GM19455 (cell line): Measurements from ENCODE around the gene UBE2E3.
A peak's percentile ranks its signal among the peaks of the same experiment; 100 is the strongest.

Experiments
- ATAC-seq: cut with Tn5 transposase; IDR thresholded peaks from one replicate; pipeline ENCODE4 v1.9.1; 2021; ENCODE audit not compliant: unreplicated experiment

Gene UBE2E3

DNA sequence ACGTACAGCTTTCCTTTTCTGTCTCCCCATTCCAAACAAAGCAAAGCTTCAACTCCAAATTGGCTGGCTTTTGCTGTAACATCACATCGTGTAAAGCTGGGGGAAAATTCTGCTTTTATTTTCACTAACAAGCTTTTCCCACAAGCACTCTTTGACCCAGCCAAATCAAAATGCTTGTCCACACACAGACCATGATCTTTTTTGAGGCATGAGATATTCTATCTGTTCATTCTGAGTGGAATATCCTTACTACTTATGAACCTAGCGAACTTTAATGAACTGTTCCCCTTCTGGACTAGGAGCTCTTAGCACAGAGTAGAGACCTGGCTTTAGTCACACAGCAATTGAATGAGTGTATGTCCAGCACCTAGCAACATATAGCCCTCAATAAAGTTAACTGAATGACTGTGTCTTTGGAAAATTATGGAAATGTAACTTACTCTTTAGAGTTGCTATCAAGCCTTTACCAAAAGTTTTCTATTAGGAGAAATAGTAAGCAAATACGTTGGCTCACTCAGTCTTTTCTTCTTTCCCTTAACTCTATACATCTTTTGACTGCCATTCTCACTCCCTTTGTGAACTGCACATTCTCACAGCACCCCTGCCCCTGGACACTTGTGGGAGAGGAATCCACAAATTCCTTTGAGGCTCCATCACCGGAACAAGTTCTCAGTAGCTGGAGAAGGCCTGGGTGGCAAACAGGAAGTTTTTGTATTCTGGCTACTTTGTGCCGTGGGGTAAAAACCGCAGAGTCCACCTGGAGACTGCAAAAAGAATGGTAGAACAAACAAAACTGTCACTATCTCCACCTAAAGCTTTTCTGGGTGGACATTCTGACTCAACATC, 1.3 kb upstream of the UBE2E3 start:
- ATAC-seq = no peak

GRCh38 chr2:180979749-180980105, 678 bp upstream of the UBE2E3 start:
- no peak for ATAC-seq

DNA sequence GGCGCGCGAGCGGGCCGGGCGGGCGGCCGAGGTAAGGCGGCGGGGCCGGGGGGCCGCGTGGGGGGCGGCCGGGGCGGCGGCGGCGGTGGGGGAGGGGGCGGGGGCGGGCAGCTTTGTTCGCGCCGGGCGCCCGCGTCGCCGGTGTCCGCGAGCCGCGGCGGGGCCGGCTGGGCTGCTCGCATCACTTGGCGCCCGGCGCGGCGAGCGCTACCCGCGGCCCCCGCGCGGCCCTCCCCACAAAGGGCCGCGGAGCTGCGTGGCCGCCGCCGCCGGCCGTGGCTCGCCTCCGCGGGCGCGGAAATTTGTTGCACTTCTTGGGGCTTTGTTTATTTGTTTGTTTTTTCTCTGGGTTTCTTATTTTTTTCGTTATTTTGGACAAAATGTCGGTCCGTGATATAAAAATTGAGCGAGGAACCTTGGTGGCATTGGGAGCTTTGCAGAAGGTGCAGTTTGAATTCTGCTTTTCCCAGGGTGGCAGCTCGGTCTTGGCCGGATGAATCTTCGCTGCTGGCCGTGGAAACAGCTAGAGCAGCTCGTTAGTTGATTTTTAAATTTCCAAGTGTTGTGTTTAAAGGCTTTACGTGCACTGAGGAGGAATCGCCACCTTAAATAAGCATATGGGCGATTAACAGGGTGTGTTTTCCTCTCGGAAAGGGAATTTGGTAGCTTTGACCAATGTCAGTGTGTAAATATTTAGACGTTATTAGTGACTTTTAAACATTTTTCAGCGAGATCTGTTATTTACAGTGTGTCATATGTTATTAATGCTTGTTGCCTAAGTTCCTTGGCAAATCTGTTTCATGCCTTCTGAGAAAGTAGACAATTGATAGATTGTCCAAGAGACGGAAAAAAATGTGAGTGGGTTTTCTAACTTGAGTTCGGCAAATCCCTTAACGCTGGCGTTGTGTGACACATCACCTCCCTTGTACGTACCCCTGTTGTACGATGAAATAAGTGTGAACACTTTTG, 822 bp downstream of the UBE2E3 start:
- peak; percentile 10 for ATAC-seq

DNA sequence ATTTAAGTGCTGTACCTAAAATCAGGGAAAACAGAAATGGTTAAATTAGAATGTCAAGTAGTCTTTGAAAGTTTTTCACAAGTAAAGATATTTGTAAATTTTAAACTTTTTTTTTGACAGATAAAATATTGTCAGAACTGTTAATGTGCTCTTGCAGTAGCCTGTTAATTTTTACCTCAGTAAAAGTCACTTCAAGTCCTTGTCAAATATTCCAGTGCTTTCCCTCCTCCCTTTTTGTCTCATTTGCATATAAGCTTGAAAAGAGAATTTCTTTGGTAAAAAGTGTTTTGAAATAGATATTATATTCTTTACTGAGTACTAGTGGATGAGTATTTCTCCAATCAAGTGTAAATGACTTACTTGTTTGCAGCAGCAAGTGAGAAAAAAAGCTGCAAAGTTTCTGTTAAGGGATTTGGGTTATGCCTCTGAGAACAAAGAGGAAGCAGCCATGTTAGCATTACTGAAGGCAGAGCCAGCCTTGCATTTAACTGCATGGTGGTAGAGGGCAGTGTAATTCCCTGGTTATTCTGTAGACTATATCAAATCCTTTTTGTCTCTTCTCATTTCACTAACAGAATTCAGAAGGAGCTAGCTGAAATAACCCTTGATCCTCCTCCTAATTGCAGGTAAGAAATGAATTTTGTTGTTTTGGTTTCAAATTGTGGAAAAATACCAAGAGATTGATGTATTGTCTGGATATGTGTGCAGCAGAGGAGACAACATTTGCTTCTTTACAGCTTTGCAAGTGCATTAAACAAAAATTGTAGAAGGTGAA, 3.2 kb downstream of the UBE2E3 start:
- peak; percentile 35 for ATAC-seq

DNA sequence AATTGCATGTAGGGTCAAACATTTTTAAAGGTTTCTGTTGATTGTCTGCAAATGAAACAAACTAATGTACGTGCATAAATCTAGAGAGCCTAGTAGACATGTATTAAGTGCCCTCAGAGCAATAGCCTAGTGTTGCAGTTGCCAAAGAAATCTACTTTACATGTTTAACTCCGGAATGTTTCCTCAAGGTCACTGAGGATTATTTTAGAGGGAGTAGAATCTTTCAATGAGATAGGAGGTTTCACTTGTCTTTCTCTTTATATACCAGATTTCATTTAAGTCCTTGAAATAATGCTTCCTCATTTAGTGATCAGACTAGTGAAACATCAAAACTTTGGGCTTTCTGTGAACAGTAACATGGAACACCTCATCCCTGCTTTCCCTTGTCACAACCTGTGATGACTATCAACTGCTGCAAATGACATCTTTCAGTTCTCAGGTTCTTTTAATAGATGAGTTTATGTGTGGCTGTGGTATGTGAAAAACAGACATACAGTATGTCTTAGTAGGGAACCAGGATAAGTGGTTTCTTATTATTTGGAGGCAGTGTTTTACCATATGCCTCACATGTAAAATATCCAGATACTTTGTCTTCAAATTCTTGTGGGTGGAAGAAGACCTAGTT, 5.5 kb downstream of the UBE2E3 start:
- ATAC-seq = no peak

DNA sequence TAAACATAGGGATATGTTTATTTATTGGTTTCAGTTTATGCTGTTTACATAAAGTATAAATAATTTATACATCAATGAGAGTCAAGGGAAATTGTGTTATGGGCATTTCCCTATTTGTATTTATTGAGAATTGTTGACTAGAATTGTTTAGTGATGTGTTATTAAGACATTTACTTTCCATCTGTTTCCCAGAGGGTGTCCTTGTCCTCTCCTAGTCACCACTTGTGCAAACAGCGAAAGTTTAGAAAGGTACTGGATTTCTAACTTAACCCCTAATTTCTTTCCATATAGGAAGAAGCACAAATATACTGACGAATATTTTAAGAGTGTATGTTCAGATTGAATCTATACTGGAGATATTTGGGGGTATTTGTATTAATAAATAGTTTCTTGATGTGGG, 6.7 kb downstream of the UBE2E3 start:
- ATAC-seq = no peak

DNA sequence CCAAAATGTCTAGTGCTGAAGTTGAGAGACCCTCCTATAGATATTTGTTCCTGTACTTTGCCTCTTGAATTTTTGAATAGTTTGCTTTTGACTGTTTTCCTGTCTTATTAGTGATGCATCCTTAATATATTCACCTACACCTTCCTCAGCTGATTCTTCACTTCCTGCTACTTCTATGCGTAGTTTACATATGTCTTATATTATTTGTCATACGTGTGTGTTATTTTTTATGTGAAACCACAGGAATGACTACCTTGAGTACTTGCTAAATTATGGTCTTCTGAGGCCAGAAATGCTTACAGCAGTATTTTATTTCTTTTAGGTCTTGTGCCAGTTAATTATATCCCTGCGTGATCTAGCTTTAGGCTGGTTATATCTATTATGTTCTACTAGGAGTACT, 9.9 kb downstream of the UBE2E3 start:
- ATAC-seq = no peak

DNA sequence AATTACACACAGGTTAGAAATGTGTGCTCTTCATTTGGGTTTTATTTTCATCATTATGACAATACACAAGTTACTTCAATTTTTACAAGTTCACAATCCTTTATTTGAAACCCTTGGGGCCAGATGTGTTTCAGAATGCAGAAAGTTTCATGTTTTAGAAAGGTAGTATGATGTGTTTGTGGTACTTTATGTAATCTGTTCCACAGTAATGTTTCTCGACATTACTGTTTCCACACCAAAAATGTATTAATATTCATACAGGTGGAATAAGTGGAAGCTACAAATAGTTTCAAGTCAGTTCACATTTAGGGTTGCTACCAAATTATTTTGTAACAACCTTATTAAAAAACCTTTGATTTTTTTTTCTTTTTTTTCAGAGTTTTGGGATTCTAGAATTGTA, 10.4 kb downstream of the UBE2E3 start:
- ATAC-seq = no peak

DNA sequence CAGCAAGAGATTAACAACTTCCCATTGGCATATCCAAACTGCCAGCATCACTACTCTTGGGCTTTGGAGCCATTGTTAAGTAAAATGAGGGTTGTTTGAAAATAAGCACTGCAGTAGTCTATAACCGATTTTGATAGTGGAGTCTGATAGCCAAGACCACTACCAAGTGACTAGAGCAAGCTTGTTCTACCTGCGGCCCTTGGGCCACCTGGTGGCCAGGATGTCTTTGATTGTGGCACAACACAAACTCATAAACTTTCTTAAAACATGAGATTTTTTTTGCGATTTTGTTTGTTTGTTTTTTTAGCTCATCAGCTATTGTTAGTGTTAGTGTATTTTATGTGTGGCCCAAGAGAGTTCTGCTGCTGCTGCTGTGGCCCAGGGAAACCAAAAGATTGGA, 11.0 kb downstream of the UBE2E3 start:
- ATAC-seq = no peak

- peak; percentile 93 for ATAC-seq
Measured at GRCh38 chr2:180991820-180992219, 11.4 kb downstream of the UBE2E3 start.

DNA sequence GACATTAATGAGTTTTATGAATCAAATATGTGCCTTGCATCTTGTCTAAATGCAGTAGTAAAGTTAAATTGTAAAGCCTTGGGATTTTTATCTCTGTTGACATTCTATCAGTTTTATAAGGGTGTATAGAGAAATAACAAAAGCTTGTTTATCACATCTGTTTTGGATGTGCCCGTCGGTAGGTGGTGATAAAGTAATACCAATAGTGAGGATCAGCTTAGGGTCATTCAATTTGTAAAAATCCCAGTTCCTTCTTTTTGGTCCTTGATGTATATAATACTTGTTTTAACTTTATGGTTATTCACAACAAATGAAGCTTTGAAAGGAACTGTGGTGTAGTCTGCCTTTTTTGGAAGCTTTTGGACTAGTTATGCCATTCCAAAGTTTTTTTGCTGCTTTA, 12.6 kb downstream of the UBE2E3 start:
- no peak for ATAC-seq

- no peak for ATAC-seq
Measured at GRCh38 chr2:180999274-180999964, 19.0 kb downstream of the UBE2E3 start.

DNA sequence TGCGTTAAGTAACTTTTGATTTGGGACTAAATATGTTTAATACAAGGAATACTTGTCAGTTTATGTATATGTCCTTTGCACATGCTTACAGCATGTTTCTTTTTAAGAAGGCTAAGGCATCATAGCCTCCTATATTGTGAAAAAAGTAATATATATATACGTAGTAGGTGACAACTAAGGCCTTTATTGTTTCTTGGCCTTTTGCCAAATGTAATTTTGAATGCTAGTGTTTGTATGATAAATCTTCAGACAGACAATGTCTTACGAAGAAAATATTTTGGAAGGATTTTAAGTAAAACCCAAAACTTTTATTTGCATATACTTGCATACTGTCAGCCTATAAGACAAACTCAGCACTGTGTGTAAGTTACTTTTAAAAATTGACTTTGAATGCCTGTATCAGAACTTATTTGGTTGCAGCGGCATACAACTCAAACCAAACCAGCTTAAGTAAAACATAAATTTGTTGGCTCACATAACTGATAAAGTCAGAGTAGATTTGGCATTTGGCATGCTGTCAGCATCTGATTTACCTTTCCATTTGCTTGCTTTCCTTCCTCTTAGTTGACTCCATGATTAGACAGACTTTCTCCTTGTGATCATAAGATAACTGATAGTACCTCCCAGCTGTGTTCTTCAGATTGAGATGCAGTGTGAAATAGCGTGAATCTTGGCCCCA, 24.4 kb downstream of the UBE2E3 start:
- no peak for ATAC-seq

GRCh38 chr2:181005326-181005655, 24.9 kb downstream of the UBE2E3 start:
- ATAC-seq = no peak

DNA sequence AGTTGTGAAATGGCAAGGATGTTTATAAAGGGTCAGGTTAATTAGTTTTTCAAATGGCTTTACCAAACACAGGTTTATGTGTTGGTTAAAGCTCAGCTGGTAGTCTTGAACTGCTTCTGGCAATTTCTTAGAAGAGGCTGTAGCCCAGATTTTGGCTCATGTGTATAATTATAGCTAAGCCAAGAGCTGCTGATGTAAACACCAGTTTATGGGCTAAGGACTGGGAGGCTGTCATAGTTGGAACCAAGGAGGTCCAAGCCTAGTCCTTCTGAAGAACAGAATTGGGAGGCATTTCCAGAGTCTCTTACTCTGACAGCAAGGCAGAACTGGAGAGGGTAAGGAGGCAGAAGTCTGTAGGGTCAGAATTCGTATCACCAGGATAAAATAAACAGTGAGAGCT, 25.4 kb downstream of the UBE2E3 start:
- no peak for ATAC-seq

GRCh38 chr2:181007086-181007837, 26.9 kb downstream of the UBE2E3 start:
- ATAC-seq = no peak

- no peak for ATAC-seq
Measured at GRCh38 chr2:181008407-181008806, 28.0 kb downstream of the UBE2E3 start.

DNA sequence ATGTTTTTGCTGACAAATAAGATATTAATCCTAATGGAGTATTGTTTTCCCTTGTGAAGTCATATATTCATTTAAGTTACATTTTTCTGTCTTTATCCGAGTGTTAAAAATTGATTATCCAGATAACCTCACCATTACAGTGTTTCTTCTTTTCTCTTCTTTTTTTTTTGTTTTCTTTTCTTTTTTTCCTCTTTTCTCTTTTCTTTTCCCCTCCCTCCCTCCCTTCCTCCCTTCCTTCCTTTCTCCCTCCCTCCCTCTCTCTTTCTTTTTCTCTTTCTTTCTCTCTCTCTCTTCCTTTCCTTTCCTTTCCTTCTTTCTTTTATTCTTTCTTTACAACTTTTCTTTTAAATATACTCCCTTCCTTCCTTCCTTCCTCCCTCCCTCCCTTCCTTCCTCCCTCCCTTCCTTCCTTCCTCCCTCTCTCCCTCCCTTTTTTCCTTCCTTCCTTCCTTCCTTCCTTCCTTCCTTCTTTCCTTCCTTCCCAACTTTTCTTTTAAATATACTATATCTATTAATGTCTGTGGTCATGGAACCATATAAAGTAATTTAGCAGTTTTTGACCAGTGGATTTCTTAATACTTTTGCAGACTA, 40.9 kb downstream of the UBE2E3 start:
- no peak for ATAC-seq

- no peak for ATAC-seq
Measured at GRCh38 chr2:181022652-181023051, 42.2 kb downstream of the UBE2E3 start.
